ENCODE data around the gene KRTAP10-5.
"Not testable (repeated sequence)": the region's sequence is repeated elsewhere in the genome, so short reads cannot be mapped to it uniquely, and the experiment has no call there.

Gene KRTAP10-5

GRCh38 chr21:44591801-44592130 is 11.4 kb upstream of the KRTAP10-5 start:
- DNase-seq = not testable (repeated sequence)

GRCh38 chr21:44590897-44591800 is 10.7 kb upstream of the KRTAP10-5 start:
- not testable (repeated sequence) for DNase-seq

- no peak for DNase-seq
These were observed 9.9 kb upstream of the KRTAP10-5 start for GRCh38 chr21:44590311-44590721.

GRCh38 chr21:44589586-44590305 is 9.3 kb upstream of the KRTAP10-5 start:
- DNase-seq = no peak

GRCh38 chr21:44589094-44589493 is 8.7 kb upstream of the KRTAP10-5 start:
- no peak for DNase-seq

GRCh38 chr21:44585892-44586291 is 5.5 kb upstream of the KRTAP10-5 start:
- DNase-seq = no peak

- DNase-seq = no peak
These were observed 3.4 kb upstream of the KRTAP10-5 start for GRCh38 chr21:44583800-44584147.

- DNase-seq = peak in 1 of 58 donors; percentile 6
These were observed 2.8 kb upstream of the KRTAP10-5 start for GRCh38 chr21:44583089-44583799.

GRCh38 chr21:44582055-44582454 is 1.7 kb upstream of the KRTAP10-5 start:
- DNase-seq = no peak

- DNase-seq = no peak
These were observed 754 bp upstream of the KRTAP10-5 start for GRCh38 chr21:44581158-44581557.

- DNase-seq = no peak
These were observed 615 bp downstream of the KRTAP10-5 start for GRCh38 chr21:44579833-44580144.

GRCh38 chr21:44579056-44579832 is 1.2 kb downstream of the KRTAP10-5 start:
- no peak for DNase-seq

GRCh38 chr21:44578371-44579055 is 1.9 kb downstream of the KRTAP10-5 start:
- DNase-seq = no peak

- no peak for DNase-seq
These were observed 4.4 kb downstream of the KRTAP10-5 start for GRCh38 chr21:44576025-44576420.

GRCh38 chr21:44575307-44576024 is 4.9 kb downstream of the KRTAP10-5 start:
- no peak for DNase-seq

- DNase-seq = no peak
These were observed 5.7 kb downstream of the KRTAP10-5 start for GRCh38 chr21:44574457-44575306.

- DNase-seq = not testable (repeated sequence)
These were observed 6.6 kb downstream of the KRTAP10-5 start, which contains the start of gene KRTAP10-4 for GRCh38 chr21:44573630-44574456. Gene KRTAP10-4, plus strand, starts transcription at chr21:44573729. Its CDS starts 30 bp downstream, at chr21:44573759.

GRCh38 chr21:44572959-44573583 is 7.3 kb downstream of the KRTAP10-5 start:
- no peak for DNase-seq

Measured in anterior cingulate cortex (tissue), 58 donors.